Measurements from ENCODE around the gene PDZK1IP1.

PDZK1IP1 gene

DNA sequence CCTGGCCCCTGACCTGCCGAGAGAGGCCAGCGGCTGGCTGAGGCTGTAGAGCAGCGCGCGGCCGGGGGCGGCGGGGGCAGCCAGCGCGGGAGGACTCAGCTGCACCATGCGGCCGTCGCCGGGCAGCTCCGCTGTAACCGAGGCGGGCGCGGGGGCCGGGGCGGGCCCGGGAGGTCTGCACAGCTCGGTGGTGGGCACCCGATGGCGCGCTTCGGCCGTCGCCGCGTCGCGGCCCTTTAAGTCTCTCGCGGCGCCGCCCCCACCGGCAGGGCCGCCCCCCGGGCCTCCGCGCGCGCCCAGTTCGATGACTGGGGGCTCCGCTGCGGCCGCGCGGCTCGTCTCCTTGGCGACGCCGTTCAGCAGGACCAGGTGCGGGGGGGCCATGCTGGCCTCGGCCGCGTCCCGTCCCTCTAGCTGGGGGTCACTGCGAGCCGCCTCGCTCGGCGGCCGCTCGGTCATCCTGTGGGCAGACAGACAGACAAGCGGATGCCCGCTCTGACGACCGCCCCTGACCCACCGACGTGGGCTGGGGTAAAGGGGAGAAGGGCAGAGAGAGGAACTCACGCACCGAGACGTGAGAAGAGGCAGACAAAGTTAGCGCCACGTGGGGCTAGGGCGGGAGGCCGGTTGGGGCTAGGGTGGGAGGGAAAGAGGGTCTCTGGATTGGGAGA lies 35.7 kb upstream of the PDZK1IP1 start:
- peak overlapping the region in 3 of 21 experiments; percentile 2 to 27 (median 9) for H3K27ac ChIP-seq
- peak overlapping the region in 4 of 7 experiments; percentile 2 to 30 (median 11) for H3K4me3 ChIP-seq

DNA sequence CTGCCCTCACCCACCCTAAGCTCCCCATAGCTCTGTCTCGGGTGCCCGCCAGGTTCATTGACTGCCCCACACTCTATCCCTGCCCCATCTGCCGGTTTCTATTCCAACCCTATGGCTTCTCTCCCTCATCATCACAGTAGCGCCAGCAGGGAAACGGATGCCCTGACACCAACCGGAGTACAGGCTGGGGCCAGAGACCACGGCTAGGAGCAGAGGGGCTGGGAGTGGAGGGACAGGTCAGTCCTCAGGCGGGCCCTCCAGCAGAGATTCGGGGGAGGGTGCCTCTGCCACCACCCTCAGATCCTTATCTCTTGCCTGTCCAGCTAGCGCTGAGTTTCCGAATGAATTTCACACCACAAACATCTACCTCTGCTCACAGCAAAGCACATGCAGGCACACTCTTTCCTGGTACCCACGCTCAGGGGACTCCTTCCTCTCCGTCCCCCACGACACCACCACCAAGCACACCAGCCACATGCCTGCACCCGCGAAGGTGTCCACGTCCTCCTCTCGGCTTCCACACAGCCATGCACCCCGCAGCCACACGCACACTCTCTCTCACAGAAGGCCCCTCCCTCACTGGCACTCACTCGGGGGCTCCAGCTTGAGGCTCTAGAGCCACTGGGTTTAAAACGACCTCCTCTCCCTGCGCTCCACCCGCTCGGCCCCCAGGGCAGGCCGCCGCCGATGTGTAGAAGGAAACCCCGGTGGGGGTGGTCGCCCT lies 35.0 kb upstream of the PDZK1IP1 start:
- Histone ChIP-seq H3K4me3 (peak overlapping the region in 4 of 7 experiments; percentile 2 to 30 (median 11)), H3K27ac (peak overlapping the region in 1 of 21 experiments; percentile 9)

DNA sequence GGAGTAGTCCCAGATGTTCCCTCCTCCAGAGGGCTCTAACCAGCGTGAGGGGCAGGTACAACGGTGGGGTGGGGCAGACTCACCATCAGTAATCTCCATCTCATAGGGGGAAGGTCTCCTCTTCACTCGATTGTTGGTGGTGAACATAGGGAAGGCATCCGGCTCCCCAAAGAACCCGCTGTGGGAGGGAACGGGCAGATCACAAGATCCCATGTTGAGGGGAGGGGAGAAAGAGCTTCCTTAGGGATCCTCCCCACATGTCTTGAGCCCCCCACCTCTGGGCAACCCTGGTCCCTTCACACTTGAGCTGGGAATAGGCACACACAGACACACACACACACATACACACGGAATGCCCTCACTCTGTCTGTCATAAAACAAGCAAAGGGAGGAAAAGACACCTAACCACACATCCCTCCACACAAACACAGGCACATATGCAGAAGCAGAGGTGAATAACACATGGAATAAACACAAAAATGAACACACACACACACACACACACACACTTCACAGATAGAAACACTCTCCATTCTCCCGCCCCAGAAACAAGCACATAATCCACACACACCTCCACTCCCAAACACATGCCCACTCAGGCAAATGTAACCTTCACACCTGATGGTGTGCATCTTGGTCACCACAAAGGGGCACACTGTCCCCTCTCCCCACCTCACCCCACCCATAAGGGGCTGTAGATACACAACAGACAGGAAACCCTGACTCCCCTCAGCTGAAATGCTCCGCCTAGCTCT lies 34.3 kb upstream of the PDZK1IP1 start:
- H3K4me3 ChIP-seq: no peak overlapping the region

GRCh38 chr1:47223174-47223920 lies 33.5 kb upstream of the PDZK1IP1 start:
- H3K4me3 ChIP-seq: no peak overlapping the region
- H3K27ac ChIP-seq: no peak overlapping the region

More for the DNA sequence above, 34.3 kb upstream of the PDZK1IP1 start:
- no peak overlapping the region for H3K27ac ChIP-seq

GRCh38 chr1:47222476-47222875 lies 32.6 kb upstream of the PDZK1IP1 start:
- Histone ChIP-seq H3K27ac (no peak overlapping the region), H3K4me3 (no peak overlapping the region)

DNA sequence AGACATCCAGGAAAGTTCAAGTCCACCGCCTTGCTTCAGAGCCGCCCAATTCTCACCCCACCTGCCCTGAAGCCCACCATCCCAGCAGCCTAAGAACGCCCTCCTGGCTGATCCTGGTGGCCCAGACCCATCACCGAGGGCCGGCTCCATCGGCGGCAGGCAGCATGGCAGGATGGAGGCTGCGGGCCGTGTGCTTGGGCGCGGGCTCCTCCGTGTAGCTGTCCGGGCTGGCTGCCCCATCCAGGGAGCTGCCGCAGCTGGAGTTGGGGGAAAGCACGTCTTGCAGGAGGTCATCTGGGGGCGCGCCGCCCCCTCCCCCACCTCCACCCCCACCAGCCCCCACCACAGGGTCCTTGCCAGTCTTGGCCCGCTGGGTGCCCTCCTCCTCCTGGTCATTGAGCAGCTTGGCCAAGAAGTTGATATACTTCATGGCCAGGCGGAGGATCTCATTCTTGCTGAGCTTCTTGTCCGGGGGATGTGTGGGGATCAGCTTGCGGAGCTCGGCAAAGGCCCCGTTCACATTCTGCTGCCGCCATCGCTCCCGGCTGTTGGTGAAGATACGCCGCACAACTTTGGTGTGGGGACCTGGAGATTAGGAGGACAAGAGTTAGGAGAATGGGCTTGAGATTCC lies 29.9 kb upstream of the PDZK1IP1 start:
- no peak overlapping the region for H3K27ac ChIP-seq
- no peak overlapping the region for H3K4me3 ChIP-seq

- no peak overlapping the region for H3K27ac ChIP-seq
- H3K4me3 ChIP-seq: no peak overlapping the region
Measured at GRCh38 chr1:47219001-47219400, 29.2 kb upstream of the PDZK1IP1 start.

- no peak overlapping the region for H3K4me3 ChIP-seq
- no peak overlapping the region for H3K27ac ChIP-seq
Measured at GRCh38 chr1:47216278-47217059, 26.6 kb upstream of the PDZK1IP1 start.

DNA sequence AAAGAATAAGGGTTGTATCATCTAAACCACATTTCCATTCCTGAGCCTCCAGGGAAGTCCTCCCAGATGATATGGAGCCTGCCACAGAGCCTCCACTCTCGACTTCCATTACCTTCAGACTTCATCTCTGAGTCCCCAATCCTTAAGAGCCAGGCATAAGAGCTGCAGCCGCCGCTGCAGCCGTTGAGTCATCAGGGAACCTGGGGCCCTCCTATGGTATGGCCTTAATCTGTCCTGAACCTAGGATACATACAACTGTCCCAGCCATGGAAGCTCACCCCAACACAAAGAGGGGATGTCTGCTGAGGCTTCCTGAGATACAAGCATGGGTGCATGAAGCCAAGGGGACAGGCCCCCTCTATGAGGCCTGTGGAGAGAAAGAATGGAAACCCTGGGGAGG lies 25.9 kb upstream of the PDZK1IP1 start:
- H3K27ac ChIP-seq: no peak overlapping the region
- no peak overlapping the region for H3K4me3 ChIP-seq

DNA sequence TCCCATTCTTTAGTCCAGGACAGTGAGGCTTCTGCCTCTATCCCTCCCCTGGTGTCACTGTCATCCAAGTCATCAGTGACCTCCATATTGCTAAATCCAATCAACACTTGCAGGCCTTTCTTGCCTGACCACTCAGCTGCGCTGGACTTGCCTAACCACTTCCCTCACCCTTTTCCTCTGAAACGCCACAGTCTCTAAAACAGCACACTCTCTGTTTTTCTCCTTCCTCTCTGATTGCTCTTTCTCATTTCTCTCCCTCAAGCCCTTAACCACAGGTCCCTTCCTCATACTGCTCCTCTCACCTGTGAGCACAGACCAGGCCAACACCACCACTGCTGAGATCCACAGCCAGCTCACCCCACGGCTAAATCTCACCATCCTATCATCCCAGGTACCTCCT lies 24.7 kb upstream of the PDZK1IP1 start:
- no peak overlapping the region for H3K4me3 ChIP-seq
- no peak overlapping the region for H3K27ac ChIP-seq

- Histone ChIP-seq H3K27ac (peak overlapping the region in 2 of 21 experiments; percentile 16 to 38), H3K4me3 (no peak overlapping the region)
Measured at GRCh38 chr1:47213230-47213963, 23.6 kb upstream of the PDZK1IP1 start.

- Histone ChIP-seq H3K4me3 (no peak overlapping the region), H3K27ac (peak overlapping the region in 8 of 21 experiments; percentile 6 to 83 (median 40))
Measured at GRCh38 chr1:47212636-47213229, 22.9 kb upstream of the PDZK1IP1 start.

DNA sequence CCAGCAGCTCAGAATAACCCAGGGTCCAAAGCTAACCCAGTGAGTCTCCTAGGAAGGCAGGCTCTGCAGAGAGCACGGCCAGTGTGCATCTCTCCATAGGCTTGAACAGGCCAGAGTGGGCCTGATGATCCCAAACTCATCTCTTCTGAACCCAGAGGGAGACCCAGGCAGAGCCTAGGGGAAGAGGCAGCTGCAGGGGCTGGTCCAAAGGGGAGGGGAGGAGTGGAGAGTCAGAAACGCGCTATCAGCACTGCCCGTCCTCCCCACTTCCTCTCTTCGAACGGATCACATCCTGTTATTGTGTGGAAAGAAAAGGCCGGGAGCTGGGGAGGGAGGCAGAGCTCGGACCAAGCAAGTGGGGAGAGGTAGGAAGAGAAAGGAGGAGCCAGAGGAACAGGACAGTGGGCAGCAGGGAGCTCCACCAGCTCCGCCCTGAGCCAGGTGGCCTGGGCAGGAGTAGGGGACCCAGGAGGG lies 22.0 kb upstream of the PDZK1IP1 start:
- Histone ChIP-seq H3K27ac (peak overlapping the region in 8 of 21 experiments; percentile 31 to 83 (median 42)), H3K4me3 (no peak overlapping the region)

GRCh38 chr1:47210666-47211065 lies 20.8 kb upstream of the PDZK1IP1 start:
- Histone ChIP-seq H3K27ac (peak overlapping the region in 1 of 21 experiments; percentile 8), H3K4me3 (no peak overlapping the region)

- no peak overlapping the region for H3K4me3 ChIP-seq
- no peak overlapping the region for H3K27ac ChIP-seq
Measured at GRCh38 chr1:47209725-47210325, 20.0 kb upstream of the PDZK1IP1 start.

DNA sequence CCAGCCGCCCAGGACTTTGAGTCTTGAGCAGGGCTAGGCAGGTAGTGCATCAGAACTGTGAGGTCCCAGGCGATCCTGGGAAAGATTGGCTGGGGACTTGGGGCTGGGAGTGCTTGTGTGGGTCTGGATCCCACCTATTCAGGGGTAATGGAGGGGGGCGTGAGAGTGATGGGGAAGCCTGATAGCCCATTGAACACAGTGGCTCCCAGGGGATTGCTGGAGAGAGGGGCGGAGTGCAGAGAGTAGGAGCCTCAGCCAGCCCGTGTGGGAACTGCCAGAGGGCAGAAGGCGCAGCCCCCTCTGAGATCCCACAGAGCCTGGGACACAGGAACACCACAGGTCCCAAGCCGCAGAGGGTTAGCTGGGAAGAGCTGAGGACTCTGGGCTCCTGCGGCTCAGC lies 19.3 kb upstream of the PDZK1IP1 start:
- Histone ChIP-seq H3K4me3 (no peak overlapping the region), H3K27ac (no peak overlapping the region)

DNA sequence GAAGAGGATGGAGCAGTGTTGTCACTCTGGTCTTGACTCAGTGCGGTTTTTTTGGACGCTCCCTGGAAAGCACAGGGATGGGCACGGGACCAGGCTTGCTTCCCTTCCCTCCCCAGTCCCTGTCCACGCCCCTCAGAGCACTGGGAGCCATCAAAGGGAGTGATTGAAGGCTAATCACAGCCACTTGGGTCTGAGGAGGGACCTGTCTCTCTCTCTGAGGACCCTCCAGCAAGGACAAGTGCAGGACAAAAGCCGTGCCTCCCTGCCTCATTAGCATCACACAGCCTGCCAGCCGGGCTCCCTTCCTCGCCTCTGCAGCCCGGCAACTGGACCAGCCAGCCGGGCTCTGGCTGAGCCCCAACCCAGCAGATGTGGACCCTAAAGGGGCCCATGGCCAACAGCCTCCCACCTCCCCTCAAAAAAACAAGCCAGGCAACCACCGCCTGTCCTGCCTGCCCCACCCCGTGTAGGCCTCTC lies 18.6 kb upstream of the PDZK1IP1 start:
- H3K4me3 ChIP-seq: no peak overlapping the region
- H3K27ac ChIP-seq: no peak overlapping the region
